ENCODE results near the gene EEF1E1.
A peak's percentile ranks its signal among the peaks of the same experiment; 100 is the strongest.

The EEF1E1 gene

GRCh38 chr6:8102122-8102958 is at the start of gene EEF1E1:
EEF1E1 (minus strand) TSS chr6:8102548; CDS start chr6:8102521, 27 bp downstream.
- DNase-seq, result peak; percentile 98

- DNase-seq, result no peak
These were observed 47.0 kb upstream of the EEF1E1 start for GRCh38 chr6:8149350-8149749.

GRCh38 chr6:8143945-8144344 is 41.6 kb upstream of the EEF1E1 start:
- DNase-seq, result no peak

- no peak for DNase-seq
These were observed 37.1 kb upstream of the EEF1E1 start for GRCh38 chr6:8139451-8139850.

DNA sequence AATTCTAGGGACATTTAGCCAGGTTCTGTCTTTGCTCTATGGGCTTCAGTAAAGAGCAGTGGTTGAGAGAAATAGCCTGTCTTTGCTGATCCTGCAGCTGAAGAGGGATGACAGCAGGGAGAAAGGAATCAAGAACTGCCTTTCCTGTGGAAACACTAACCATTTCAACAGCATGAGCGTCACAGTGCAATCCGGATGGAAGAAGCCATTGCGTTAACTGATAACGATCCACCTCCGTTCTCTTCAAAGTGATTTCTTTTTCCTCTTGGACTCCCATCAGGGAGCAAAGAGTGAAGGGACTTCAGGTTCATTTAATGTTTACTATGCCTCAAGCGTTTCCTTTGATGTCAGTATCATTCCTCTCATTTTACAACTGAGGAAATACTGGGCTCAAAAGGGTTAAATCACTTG is 35.2 kb upstream of the EEF1E1 start:
- no peak for DNase-seq

- no peak for DNase-seq
These were observed 32.9 kb upstream of the EEF1E1 start for GRCh38 chr6:8135276-8135675.

GRCh38 chr6:8132130-8132529 is 29.8 kb upstream of the EEF1E1 start:
- DNase-seq, result no peak

DNA sequence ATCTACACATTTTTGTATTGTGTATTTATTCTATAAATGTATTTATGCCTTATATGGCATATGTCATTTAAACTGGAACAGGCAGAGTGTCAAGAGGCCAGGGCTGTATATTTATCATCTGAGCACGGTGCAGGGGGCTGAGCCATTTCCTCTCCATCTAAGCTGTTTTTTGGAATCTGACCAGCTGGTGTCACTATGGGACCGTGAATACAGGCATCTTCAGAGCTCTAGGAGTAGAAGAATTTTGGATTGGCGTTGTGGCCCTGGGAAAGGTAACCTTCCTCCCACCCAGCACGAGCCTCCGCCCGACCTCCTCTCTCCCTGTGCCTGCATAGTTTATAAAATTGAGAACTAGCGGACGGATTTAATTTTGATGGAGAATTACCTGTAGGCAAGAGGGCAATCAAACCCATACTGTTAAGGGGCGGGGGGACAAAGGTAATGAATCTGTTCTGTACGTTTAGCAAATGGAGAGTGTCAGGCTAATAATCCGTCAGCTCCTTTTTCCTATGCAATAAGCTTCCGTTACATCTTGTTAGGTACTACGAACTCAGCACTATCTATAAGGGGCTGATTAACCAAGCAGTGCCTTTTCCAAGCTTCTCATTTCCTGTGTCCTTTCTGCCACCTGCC is 29.0 kb upstream of the EEF1E1 start:
- DNase-seq, result peak; percentile 29

GRCh38 chr6:8130399-8130798 is 28.1 kb upstream of the EEF1E1 start:
- no peak for DNase-seq

DNA sequence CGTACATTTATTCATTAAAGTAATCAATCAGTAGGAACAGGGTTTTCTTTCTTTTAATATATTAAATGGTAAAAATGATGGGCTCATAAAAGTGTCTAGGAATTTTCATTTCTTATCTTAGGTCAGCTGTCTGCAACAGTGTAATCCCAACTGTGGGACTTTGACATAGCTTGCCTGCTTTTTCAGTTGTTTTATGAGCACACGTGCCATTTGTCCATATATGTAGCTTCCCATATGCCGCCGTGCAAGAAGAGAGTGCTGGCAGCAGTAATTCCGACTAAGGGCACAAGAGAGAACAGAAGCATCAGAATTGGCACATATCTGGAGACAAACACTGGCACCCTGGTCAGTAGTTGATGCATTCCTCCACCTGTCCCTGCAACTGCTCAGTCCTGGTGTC is 20.9 kb upstream of the EEF1E1 start:
- no peak for DNase-seq

GRCh38 chr6:8114956-8115355 is 12.6 kb upstream of the EEF1E1 start:
- DNase-seq, result no peak

DNA sequence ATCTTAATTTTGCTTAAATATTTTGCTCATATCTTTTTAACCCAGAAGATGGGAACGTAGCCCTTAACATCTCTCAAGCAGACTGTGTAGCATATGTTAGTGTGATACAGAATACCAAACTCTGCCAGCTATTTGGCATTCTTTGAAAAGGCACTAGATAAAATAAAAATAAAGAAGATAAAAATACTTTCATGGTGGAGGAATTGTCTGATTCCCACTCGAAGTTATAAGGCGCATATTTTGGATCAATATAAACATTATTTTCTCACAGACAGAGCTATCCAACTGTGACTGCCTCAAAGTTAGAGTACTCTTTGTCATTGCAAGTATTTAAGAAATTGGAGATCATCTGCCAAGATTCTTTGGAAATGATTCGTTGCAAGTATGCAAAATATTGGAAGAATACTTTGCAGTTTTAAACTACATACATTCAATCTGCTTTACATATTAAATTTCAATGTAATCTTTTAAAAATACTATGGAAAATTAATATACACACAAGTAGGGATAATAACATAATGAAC is 10.8 kb upstream of the EEF1E1 start:
- DNase-seq, result no peak

DNA sequence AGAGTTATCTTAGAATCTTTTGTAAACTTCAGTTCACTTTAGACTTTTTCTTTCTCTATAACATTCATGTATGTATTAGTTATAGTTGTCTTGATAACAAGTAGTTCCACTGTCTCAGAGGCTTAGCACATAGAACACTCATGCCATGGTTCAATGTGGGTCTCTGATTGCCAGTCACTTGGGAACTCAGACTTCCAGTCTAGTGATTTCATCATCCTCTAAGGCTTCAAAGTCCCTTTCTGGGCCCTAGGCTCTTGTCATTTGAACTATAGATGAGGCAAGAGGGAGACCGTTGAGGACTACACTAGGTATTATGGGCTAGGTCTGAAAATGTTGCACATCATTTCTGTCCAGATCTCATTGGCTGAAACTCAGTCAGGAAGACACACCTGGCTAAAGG is 8.4 kb upstream of the EEF1E1 start:
- DNase-seq, result no peak

GRCh38 chr6:8110117-8110721 is 7.9 kb upstream of the EEF1E1 start:
- DNase-seq, result no peak

DNA sequence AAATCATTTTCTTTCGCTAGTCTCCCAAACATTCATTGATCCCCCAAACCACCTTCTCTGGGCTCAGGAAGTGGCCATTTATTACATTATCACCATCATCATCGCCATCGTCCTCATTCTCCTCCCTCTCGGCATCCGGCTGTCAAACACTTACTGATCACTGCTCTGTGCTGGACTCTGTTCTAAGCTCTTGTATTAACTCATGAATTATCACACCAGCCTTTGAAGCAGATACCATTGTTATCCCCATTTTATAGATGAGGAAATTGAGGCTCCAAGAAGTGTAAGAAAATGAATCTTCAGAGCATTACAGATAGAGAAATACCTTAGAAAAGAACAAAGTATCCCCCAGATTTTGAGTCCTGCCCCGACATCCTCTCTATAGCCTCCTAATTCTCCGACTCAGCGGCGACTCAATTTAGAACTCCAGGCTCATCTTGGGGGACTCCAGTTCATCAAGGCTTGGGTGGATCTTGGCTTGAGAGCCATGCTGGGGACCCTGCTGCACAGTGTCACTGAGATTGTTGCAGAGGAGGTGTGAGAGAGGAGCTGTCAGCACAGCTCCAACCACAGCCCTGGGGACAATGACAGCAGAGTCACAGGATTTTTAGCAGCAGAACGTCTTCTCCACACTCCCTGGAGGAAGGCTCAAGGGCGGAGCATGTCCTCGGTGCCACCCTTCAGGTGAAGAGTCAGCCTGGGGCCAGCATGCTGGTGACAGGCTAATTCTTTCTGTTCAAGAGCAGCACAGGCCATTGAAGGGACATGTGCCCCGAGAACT is 6.6 kb upstream of the EEF1E1 start:
- no peak for DNase-seq

DNA sequence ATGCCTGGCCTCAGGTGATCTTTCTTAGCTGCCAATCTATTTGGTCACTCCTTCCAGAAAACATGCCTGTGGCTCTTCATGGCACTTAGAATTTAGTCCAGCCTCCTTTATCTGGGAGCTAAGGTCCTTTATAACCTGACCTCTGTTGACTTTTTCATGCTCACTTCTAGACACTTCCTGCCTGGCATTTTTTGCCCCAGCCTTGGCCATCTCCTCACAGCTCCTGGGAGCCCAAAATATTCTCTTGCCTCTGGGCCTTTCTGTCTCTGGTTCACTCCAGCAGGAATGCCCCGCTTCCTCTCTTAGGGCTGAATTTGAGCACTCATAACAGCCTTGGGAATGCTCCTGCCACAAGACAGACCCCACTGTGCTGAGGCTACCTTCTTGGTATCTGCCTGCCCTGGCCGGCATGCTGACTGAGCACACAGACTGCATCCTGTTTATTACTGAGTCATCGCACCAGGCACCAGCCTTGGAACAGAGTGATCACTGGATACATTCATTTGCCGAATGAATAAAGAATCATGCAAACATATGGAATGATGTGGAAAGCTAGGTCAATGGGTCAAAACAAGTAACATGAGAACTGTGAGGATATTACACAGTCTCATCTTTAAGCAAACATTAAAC is 5.8 kb upstream of the EEF1E1 start:
- no peak for DNase-seq

GRCh38 chr6:8105791-8106190 is 3.4 kb upstream of the EEF1E1 start:
- DNase-seq, result no peak

DNA sequence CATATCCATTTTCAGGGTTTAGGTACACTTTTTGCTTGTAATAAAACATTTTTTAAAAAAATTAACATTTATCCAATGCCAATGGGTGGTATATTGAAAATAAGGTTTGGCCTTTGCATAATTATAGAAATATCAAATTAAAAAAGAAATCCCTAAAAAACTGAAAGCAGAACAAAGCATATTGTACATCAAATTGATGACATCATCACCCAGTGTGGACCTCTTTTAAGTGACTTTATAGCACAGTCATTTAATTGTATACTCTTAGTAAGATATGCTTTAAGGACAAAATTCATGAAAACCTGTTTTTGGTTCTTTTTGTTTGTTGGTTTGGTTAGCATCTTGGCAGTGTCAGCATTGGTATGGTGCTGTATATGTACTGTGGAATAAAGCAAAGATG is 1.4 kb upstream of the EEF1E1 start:
- DNase-seq, result no peak

GRCh38 chr6:8100159-8100854 is 2.0 kb downstream of the EEF1E1 start:
- DNase-seq, result no peak

DNA sequence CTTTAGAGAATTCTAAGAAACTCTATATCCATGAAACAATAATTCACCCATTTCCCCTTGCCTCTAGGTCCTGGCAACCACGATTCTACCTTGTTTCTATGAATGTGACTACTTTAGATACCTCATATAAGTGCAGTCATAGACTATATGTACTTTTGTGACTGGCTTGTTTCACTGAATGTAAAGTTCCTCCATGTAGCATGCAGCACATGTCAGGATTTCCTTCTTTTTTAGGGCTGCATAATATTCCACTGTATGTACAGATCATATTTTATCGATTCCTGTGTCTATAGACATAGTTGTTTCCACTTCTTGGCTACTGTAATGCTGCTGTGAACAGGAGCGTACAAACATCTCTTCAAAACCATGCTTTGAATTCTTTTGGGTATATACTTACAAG is 11.7 kb downstream of the EEF1E1 start:
- DNase-seq, result no peak

GRCh38 chr6:8088886-8089285 is 13.5 kb downstream of the EEF1E1 start:
- DNase-seq, result no peak
